Glutamatergic neuron (in vitro differentiated cells): ENCODE data around the gene BHMT2. TPM values are rescaled to one million over a fixed set of nuclear protein-coding genes. Genes with fewer than 3 reads are reported as not detected.

Experiments
- DNase-seq: peaks from one replicate; pipeline ENCODE4 v3.0.0; 2022
- H3K27ac Mint-ChIP-seq: one replicate; pipeline ENCODE4 v1.8.0; 2020; ENCODE audit warnings: mild to moderate bottlenecking, mixed read lengths, inconsistent platforms; ENCODE audit not compliant: unreplicated experiment
- H3K27me3 Mint-ChIP-seq: one replicate; pipeline ENCODE4 v1.8.0; 2020; ENCODE audit warnings: mild to moderate bottlenecking, moderate library complexity, mixed read lengths, inconsistent platforms; ENCODE audit not compliant: unreplicated experiment
- H3K36me3 Mint-ChIP-seq: one replicate; pipeline ENCODE4 v1.8.0; 2020; ENCODE audit warnings: mild to moderate bottlenecking, mixed read lengths, inconsistent platforms; ENCODE audit not compliant: unreplicated experiment
- H3K4me1 Mint-ChIP-seq: one replicate; pipeline ENCODE4 v1.8.0; 2020; ENCODE audit warnings: mild to moderate bottlenecking, low read depth, mixed read lengths, inconsistent platforms; ENCODE audit not compliant: unreplicated experiment
- H3K4me3 Mint-ChIP-seq: one replicate; pipeline ENCODE4 v1.8.0; 2020; ENCODE audit warnings: mild to moderate bottlenecking, mixed read lengths, inconsistent platforms; ENCODE audit not compliant: unreplicated experiment
- H3K9me3 Mint-ChIP-seq: one replicate; pipeline ENCODE4 v1.8.0; 2020; ENCODE audit warnings: mild to moderate bottlenecking, moderate library complexity, mixed read lengths, inconsistent platforms; ENCODE audit not compliant: unreplicated experiment
- total RNA-seq: library from RNA; stranded (reverse); fragmentation: NEBNext Ultra II Directional; extraction: Animal tissue kit (Norgen Biotek cat#: 25700); gene quantifications from one replicate; pipeline ENCODE4 v1.2.1, GENCODE V29; 2021; ENCODE audit not compliant: unreplicated experiment
- TF ChIP-seq, protein P1 (sequence below): fragments of 200-600 bp; sonication (generic); IDR thresholded peaks from one replicate; pipeline ENCODE4 v1.5.0; 2021; ENCODE audit not compliant: partially characterized antibody, unreplicated experiment

BHMT2 gene
- total RNA-seq, 1 donor from 2014 or later, result not detected

DNA sequence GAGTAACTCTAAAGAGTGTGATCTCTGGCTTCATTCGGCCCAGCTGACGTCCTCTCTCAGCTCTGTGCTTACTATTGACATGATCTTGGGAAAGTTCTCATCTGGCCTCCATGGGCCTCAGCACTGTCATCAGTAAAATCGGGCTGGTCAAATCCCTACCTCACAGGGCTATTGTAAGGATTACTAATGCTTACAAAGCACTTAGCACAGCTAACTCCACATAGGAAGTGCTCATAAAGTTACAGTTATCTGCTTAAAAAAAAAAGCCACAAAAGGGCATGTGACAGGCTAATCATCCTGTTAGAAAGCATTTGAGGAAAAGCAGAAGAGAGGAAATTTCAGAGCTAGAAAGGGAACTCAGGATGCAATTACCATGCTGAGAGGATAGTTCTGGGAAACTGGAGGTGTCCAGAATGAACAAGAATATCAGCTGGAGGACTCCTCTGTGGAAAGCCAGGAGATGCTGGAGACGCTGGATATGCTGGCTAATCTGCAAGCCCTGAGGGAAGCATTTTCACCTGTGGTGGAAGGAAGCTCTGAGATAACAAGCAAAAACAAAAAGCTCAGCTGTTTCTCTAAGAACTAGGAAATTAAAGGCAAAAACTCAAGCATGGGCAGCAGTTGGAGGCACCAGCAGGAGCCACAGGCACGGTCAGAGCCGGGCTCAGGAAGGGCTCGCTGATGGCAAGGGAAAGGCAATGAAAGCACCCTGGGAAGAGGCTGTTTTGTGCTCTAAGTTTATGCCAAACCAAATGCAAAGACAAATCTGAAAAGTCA is 37.6 kb downstream of the BHMT2 start:
- H3K27ac Mint-ChIP-seq, result no peak overlapping the region
- H3K4me3 Mint-ChIP-seq, result no peak overlapping the region
- H3K36me3 Mint-ChIP-seq, result peaks cover under 1% of the 10 kb centered on the region
- peaks cover 5% of the 10 kb centered on the region for H3K27me3 Mint-ChIP-seq
- DNase-seq, result no peak
- H3K9me3 Mint-ChIP-seq, result peaks cover 7% of the 10 kb centered on the region
- TF ChIP-seq, protein P1, sequence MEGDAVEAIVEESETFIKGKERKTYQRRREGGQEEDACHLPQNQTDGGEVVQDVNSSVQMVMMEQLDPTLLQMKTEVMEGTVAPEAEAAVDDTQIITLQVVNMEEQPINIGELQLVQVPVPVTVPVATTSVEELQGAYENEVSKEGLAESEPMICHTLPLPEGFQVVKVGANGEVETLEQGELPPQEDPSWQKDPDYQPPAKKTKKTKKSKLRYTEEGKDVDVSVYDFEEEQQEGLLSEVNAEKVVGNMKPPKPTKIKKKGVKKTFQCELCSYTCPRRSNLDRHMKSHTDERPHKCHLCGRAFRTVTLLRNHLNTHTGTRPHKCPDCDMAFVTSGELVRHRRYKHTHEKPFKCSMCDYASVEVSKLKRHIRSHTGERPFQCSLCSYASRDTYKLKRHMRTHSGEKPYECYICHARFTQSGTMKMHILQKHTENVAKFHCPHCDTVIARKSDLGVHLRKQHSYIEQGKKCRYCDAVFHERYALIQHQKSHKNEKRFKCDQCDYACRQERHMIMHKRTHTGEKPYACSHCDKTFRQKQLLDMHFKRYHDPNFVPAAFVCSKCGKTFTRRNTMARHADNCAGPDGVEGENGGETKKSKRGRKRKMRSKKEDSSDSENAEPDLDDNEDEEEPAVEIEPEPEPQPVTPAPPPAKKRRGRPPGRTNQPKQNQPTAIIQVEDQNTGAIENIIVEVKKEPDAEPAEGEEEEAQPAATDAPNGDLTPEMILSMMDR, result no peak
- H3K4me1 Mint-ChIP-seq, result peaks cover 11% of the 10 kb centered on the region

DNA sequence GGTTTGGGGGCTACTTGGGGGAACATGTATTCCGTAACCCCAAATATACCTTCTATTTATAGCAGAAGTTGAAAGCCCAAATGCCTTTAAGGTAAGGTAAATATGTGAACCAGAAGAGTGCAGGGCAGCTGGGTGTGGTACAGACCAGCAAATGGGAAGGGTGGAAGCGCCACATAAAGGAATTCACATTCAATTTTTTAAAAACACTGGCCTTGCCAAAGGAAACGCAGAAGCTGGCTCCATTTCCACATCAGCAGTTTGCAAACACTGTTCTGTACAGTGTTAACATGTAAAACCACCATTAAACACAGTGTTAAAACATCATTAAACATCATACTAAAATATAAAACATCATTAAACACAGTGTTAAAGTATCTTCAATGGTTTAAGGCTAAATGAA is 38.5 kb downstream of the BHMT2 start:
- H3K36me3 Mint-ChIP-seq, result no peaks in the 10 kb centered on the region
- peaks cover 11% of the 10 kb centered on the region for H3K4me1 Mint-ChIP-seq
- peaks cover 7% of the 10 kb centered on the region for H3K9me3 Mint-ChIP-seq
- H3K27ac Mint-ChIP-seq, result no peak overlapping the region
- TF ChIP-seq, protein P1, result no peak
- DNase-seq, result no peak
- no peak overlapping the region for H3K4me3 Mint-ChIP-seq
- H3K27me3 Mint-ChIP-seq, result peaks cover 9% of the 10 kb centered on the region

DNA sequence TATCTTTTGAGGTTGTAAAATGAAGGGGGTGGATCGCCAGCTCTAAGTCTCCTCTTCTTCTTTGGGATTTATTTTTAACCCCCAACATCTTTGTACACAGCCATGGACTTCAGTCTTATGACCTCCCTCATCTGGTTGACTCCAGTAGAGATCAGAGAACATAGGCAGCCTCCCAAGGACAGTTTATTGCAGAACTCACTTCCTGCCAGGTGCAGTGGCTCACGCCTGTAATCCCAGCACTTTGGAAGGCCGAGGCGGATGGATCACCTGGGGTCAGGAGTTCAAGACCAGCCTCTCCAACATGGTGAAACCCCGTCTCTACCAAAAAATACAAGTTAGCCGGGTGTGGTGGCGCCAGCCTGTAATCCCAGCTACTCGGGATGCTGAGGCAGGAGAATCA is 39.2 kb downstream of the BHMT2 start:
- peaks cover 11% of the 10 kb centered on the region for H3K4me1 Mint-ChIP-seq
- no peaks in the 10 kb centered on the region for H3K36me3 Mint-ChIP-seq
- no peak for DNase-seq
- H3K4me3 Mint-ChIP-seq, result no peak overlapping the region
- TF ChIP-seq, protein P1, result no peak
- H3K27me3 Mint-ChIP-seq, result peaks cover 9% of the 10 kb centered on the region
- H3K9me3 Mint-ChIP-seq, result peaks cover 7% of the 10 kb centered on the region
- no peak overlapping the region for H3K27ac Mint-ChIP-seq

DNA sequence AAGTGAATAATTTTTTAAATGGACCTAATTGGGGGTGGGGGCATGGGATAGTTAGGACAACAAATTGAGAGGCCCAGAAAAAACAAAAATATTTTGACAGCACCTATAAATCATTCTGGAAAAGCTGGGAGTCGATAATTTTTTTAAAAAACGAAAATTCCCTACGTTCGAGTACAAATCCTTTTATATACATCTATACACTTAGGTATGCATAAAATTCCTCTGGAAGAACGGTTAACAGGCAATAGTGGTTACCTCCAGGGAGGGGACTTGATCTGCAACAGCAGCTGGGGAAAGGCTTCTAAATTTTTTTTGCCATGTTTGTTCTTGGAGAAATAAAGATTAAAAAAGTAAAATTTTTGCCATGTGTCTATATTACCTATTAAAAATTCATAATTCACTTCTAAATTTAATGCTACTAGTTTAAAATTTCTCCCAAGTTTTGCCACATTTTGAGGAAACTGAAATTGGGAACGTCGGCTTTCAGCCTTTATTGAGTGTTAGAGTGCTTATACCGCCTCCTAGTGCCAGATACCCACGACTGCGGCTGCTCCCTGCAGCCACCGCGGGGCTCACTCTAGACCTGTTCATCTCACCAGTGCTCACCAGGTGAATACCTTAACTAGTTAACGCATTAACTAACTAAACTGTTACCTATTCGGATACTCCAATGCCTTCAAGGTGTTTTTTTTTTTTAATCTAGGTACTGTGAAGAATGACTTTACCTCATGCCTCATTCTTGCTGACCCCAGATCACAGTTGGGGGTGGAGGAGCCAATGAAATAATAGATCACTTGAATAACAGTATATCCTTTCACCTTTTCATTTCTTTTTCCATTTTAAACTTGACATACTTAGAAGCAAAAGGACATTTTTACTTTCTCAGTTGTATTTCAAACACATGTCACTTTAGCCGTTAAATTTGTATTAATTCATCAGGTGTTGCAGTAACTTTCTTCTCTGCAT is 40.2 kb downstream of the BHMT2 start:
- DNase-seq, result no peak
- Mint-ChIP-seq H3K4me1 (peaks cover 11% of the 10 kb centered on the region), H3K4me3 (no peak overlapping the region), H3K27ac (no peak overlapping the region), H3K27me3 (peaks cover 9% of the 10 kb centered on the region), H3K9me3 (peaks cover 7% of the 10 kb centered on the region), H3K36me3 (no peaks in the 10 kb centered on the region)
- TF ChIP-seq, protein P1, result no peak
